ENCODE results near the gene RTN4.
A peak's percentile ranks its signal among the peaks of the same experiment; 100 is the strongest.

RTN4 gene

DNA sequence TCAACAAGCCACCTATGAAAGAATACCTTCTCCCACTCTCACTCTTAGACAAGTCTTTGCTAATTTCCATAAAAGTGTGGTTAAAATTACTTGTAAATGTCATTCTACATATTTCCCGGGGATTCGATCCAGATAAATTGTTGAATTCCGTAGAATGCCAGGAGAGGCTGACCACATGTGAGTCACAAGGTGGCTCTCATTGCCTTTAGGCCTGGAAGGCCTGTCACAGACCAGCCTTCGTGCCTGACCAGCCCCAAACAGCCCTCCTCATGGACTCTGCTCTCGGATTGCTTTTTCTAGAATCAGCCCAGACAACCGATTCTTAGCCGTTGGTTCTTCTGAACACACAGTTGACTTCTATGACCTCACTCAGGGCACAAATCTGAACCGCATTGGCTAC is 86.0 kb downstream of the RTN4 start:
- ATAC-seq = peak; percentile 26
- TF ChIP-seq ZNF8 (CRISPR knock-in tag; IDR thresholded peaks at IDR 0.05) (no peak), ZNF70 (CRISPR knock-in tag; IDR thresholded peaks at IDR 0.05) (no peak), TCF4 (CRISPR knock-in tag; IDR thresholded peaks at IDR 0.05; ENCODE audit: borderline replicate concordance) (no peak), GLIS3 (CRISPR knock-in tag; IDR thresholded peaks at IDR 0.05) (no peak), CSDC2 (CRISPR knock-in tag; IDR thresholded peaks at IDR 0.05) (no peak), ZNF565 (CRISPR knock-in tag; conservative IDR thresholded peaks at IDR 0.05; ENCODE audit: low read depth) (no peak), ARNTL (CRISPR knock-in tag; IDR thresholded peaks at IDR 0.05; ENCODE audit: borderline replicate concordance, low read depth) (no peak), OSR1 (CRISPR knock-in tag; IDR thresholded peaks at IDR 0.05) (no peak), ZFP30 (CRISPR knock-in tag; IDR thresholded peaks at IDR 0.05) (no peak), ESRRG (CRISPR knock-in tag; IDR thresholded peaks at IDR 0.05) (no peak), TOX (CRISPR knock-in tag; IDR thresholded peaks at IDR 0.05; ENCODE audit: borderline replicate concordance) (no peak), SNAI2 (CRISPR knock-in tag; IDR thresholded peaks at IDR 0.05) (no peak), RARB (CRISPR knock-in tag; IDR thresholded peaks at IDR 0.05) (no peak), ISL1 (CRISPR knock-in tag; IDR thresholded peaks at IDR 0.05) (no peak), PPARA (CRISPR knock-in tag; IDR thresholded peaks at IDR 0.05; ENCODE audit: borderline replicate concordance) (no peak)
- TF ChIP-seq, protein P1, sequence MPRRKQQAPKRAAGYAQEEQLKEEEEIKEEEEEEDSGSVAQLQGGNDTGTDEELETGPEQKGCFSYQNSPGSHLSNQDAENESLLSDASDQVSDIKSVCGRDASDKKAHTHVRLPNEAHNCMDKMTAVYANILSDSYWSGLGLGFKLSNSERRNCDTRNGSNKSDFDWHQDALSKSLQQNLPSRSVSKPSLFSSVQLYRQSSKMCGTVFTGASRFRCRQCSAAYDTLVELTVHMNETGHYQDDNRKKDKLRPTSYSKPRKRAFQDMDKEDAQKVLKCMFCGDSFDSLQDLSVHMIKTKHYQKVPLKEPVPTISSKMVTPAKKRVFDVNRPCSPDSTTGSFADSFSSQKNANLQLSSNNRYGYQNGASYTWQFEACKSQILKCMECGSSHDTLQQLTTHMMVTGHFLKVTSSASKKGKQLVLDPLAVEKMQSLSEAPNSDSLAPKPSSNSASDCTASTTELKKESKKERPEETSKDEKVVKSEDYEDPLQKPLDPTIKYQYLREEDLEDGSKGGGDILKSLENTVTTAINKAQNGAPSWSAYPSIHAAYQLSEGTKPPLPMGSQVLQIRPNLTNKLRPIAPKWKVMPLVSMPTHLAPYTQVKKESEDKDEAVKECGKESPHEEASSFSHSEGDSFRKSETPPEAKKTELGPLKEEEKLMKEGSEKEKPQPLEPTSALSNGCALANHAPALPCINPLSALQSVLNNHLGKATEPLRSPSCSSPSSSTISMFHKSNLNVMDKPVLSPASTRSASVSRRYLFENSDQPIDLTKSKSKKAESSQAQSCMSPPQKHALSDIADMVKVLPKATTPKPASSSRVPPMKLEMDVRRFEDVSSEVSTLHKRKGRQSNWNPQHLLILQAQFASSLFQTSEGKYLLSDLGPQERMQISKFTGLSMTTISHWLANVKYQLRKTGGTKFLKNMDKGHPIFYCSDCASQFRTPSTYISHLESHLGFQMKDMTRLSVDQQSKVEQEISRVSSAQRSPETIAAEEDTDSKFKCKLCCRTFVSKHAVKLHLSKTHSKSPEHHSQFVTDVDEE (CRISPR knock-in tag; IDR thresholded peaks at IDR 0.05) = no peak
- TF ChIP-seq, protein P2, sequence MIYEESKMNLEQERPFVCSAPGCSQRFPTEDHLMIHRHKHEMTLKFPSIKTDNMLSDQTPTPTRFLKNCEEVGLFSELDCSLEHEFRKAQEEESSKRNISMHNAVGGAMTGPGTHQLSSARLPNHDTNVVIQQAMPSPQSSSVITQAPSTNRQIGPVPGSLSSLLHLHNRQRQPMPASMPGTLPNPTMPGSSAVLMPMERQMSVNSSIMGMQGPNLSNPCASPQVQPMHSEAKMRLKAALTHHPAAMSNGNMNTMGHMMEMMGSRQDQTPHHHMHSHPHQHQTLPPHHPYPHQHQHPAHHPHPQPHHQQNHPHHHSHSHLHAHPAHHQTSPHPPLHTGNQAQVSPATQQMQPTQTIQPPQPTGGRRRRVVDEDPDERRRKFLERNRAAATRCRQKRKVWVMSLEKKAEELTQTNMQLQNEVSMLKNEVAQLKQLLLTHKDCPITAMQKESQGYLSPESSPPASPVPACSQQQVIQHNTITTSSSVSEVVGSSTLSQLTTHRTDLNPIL (CRISPR knock-in tag; IDR thresholded peaks at IDR 0.05; ENCODE audit: low read depth) = no peak
- TF ChIP-seq, protein P3, sequence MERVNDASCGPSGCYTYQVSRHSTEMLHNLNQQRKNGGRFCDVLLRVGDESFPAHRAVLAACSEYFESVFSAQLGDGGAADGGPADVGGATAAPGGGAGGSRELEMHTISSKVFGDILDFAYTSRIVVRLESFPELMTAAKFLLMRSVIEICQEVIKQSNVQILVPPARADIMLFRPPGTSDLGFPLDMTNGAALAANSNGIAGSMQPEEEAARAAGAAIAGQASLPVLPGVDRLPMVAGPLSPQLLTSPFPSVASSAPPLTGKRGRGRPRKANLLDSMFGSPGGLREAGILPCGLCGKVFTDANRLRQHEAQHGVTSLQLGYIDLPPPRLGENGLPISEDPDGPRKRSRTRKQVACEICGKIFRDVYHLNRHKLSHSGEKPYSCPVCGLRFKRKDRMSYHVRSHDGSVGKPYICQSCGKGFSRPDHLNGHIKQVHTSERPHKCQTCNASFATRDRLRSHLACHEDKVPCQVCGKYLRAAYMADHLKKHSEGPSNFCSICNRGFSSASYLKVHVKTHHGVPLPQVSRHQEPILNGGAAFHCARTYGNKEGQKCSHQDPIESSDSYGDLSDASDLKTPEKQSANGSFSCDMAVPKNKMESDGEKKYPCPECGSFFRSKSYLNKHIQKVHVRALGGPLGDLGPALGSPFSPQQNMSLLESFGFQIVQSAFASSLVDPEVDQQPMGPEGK (CRISPR knock-in tag; IDR thresholded peaks at IDR 0.05; ENCODE audit: borderline replicate concordance) = no peak
- TF ChIP-seq, protein P4, sequence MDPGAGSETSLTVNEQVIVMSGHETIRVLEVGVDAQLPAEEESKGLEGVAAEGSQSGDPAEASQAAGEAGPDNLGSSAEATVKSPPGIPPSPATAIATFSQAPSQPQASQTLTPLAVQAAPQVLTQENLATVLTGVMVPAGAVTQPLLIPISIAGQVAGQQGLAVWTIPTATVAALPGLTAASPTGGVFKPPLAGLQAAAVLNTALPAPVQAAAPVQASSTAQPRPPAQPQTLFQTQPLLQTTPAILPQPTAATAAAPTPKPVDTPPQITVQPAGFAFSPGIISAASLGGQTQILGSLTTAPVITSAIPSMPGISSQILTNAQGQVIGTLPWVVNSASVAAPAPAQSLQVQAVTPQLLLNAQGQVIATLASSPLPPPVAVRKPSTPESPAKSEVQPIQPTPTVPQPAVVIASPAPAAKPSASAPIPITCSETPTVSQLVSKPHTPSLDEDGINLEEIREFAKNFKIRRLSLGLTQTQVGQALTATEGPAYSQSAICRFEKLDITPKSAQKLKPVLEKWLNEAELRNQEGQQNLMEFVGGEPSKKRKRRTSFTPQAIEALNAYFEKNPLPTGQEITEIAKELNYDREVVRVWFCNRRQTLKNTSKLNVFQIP (CRISPR knock-in tag; IDR thresholded peaks at IDR 0.05; ENCODE audit: borderline replicate concordance, low read depth) = no peak

DNA sequence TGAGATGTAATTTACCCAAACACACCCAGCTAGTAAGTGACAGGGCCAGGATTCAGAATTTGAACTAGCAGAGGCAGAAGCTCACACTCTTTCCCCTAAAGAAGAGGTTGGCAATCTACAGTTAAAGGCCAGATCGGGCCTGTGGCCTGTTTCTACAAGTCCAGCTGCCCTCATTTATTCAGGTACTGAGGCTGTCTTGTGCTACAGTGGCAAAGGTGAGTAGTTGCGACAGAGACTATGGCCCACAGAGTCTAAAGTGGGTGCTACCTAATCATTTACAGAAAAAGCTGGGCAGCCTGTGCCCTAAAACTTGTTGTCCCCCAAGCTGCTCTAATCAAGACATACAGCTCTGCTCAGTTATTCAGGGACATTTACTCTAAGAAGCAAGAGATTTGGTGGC is 86.8 kb downstream of the RTN4 start:
- peak; percentile 2 for ATAC-seq
- TF ChIP-seq ESRRG (CRISPR knock-in tag; IDR thresholded peaks at IDR 0.05) (no peak), ZNF8 (CRISPR knock-in tag; IDR thresholded peaks at IDR 0.05) (no peak), ZFP30 (CRISPR knock-in tag; IDR thresholded peaks at IDR 0.05) (no peak), ZFP3 (CRISPR knock-in tag; IDR thresholded peaks at IDR 0.05) (no peak), RARB (CRISPR knock-in tag; IDR thresholded peaks at IDR 0.05) (no peak), ZNF70 (CRISPR knock-in tag; IDR thresholded peaks at IDR 0.05) (no peak), BACH2 (CRISPR knock-in tag; IDR thresholded peaks at IDR 0.05; ENCODE audit: borderline replicate concordance) (no peak)
- TF ChIP-seq, protein P5, sequence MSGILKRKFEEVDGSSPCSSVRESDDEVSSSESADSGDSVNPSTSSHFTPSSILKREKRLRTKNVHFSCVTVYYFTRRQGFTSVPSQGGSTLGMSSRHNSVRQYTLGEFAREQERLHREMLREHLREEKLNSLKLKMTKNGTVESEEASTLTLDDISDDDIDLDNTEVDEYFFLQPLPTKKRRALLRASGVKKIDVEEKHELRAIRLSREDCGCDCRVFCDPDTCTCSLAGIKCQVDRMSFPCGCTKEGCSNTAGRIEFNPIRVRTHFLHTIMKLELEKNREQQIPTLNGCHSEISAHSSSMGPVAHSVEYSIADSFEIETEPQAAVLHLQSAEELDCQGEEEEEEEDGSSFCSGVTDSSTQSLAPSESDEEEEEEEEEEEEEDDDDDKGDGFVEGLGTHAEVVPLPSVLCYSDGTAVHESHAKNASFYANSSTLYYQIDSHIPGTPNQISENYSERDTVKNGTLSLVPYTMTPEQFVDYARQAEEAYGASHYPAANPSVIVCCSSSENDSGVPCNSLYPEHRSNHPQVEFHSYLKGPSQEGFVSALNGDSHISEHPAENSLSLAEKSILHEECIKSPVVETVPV (CRISPR knock-in tag; IDR thresholded peaks at IDR 0.05) = no peak
- TF ChIP-seq, protein P3 (CRISPR knock-in tag; IDR thresholded peaks at IDR 0.05; ENCODE audit: borderline replicate concordance) = no peak
- TF ChIP-seq, protein P1 (CRISPR knock-in tag; IDR thresholded peaks at IDR 0.05) = no peak
